ENCODE measurements around the gene WFDC5. TPM values are rescaled to one million over a fixed set of nuclear protein-coding genes. Genes with fewer than 3 reads are reported as not detected.

The WFDC5 gene
- total RNA-seq, 1 experiment from 2014 or later, result not detected

DNA sequence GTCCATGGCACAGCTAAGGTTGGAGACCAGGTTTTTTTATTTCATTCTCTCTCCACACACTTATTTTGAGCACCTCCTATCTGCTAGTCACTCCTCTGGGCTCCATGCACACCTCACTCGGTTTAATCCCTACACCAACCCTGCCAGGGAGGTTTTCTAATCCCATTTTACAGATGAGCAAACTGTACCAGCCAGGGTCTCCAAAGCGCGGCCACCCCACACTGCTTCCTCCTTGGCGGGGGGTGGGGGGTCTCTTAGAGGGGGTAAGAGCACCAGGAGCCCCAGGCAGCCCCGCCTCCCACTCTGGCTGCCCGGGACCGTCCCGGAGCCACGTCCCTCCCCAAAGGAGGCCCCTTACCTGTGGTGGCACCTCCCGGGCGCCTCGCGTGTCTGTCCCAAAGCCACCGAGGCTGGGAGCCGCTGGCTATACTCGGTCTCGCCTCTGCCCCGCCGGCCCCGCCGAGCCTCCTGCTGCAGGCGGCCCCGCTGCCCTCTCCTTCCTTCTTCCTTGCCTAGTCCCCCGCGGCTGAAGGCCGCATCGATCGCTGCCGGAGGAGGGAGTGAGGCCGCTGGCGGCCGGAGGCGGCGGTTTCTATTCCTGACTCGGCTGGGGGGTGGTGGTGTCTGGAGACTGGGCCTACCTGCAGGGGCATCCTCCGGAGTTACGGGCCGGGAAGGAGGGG is 14.3 kb downstream of the WFDC5 start, which contains the start of gene KCNS1:
TSS of gene KCNS1 (minus strand) at position 565 of the 683 bp plus-strand sequence. CDS start 1,891 bp downstream, outside the sequence.
- H3K9ac ChIP-seq (ENCODE audit: low read length), result no peak within 1 kb of the TSS
- no peak for DNase-seq

GRCh38 chr20:45098103-45098773 is 16.7 kb downstream of the WFDC5 start:
- DNase-seq, result no peak
- no peak overlapping the region for H3K4me3 ChIP-seq (ENCODE audit: low read length)

More for the DNA sequence above, 14.3 kb downstream of the WFDC5 start, which contains the start of gene KCNS1:
- Histone ChIP-seq H4K20me1 (ENCODE audit: insufficient read depth, low read depth, low read length) (no peaks in the 10 kb centered on the region), H3K4me1 (ENCODE audit: low read length) (no peaks in the 10 kb centered on the region), H3K9me2 (replicated peaks; ENCODE audit: insufficient read depth, low read length) (no peaks in the 10 kb centered on the region), H2AFZ (ENCODE audit: low read length) (no peak within 1 kb of the TSS), H3K4me3 (ENCODE audit: low read length) (no peak within 1 kb of the TSS), H3K4me2 (ENCODE audit: low read depth, low read length, poor library complexity, severe bottlenecking) (no peak within 1 kb of the TSS), H3K9me3 (ENCODE audit: low read length) (no peaks in the 10 kb centered on the region), H3K27me3 (ENCODE audit: low read length) (no peaks in the 10 kb centered on the region), H3K27ac (ENCODE audit: low read length) (no peak within 1 kb of the TSS), H3K79me2 (ENCODE audit: low read length) (no peaks in the 10 kb centered on the region), H3K36me3 (ENCODE audit: insufficient read depth, low read length) (no peaks in the 10 kb centered on the region)

GRCh38 chr20:45097485-45098102 is 17.4 kb downstream of the WFDC5 start:
- H3K4me2 ChIP-seq (ENCODE audit: low read depth, low read length, poor library complexity, severe bottlenecking), result no peak overlapping the region

More at GRCh38 chr20:45098103-45098773, 16.7 kb downstream of the WFDC5 start:
- Histone ChIP-seq H3K9me2 (replicated peaks; ENCODE audit: insufficient read depth, low read length) (no peaks in the 10 kb centered on the region), H3K9me3 (ENCODE audit: low read length) (no peaks in the 10 kb centered on the region), H4K20me1 (ENCODE audit: insufficient read depth, low read depth, low read length) (no peaks in the 10 kb centered on the region), H3K36me3 (ENCODE audit: insufficient read depth, low read length) (no peaks in the 10 kb centered on the region), H3K9ac (ENCODE audit: low read length) (no peak overlapping the region), H3K79me2 (ENCODE audit: low read length) (no peaks in the 10 kb centered on the region), H2AFZ (ENCODE audit: low read length) (no peak overlapping the region), H3K27ac (ENCODE audit: low read length) (no peak overlapping the region), H3K4me1 (ENCODE audit: low read length) (peaks cover 4% of the 10 kb centered on the region; the same call in 1 of the 2 replicates), H3K27me3 (ENCODE audit: low read length) (no peaks in the 10 kb centered on the region), H3K4me2 (ENCODE audit: low read depth, low read length, poor library complexity, severe bottlenecking) (no peak overlapping the region)

DNA sequence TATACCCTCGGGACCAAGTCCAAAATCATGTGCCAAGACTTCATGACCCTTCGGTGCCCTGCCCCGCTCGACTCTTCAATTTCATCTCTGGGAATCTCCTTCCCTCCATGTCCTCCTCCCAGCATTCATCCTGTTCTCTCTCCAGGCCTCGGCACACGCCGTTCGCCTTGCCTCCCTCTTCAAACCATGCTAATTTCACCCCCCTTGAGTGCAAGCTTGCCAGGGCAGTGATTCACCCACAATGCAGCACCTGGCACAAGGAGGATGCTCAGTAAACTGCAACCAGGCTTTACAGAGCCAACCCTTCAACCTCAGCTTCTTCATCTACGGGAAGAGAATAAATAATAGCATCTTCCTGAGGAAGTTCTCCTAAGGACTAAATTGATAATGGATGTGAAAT is 18.2 kb downstream of the WFDC5 start:
- Histone ChIP-seq H2AFZ (ENCODE audit: low read length) (no peak overlapping the region), H3K9me3 (ENCODE audit: low read length) (no peaks in the 10 kb centered on the region), H3K36me3 (ENCODE audit: insufficient read depth, low read length) (no peaks in the 10 kb centered on the region), H3K9me2 (replicated peaks; ENCODE audit: insufficient read depth, low read length) (no peaks in the 10 kb centered on the region), H3K27me3 (ENCODE audit: low read length) (no peaks in the 10 kb centered on the region), H4K20me1 (ENCODE audit: insufficient read depth, low read depth, low read length) (no peaks in the 10 kb centered on the region), H3K4me2 (ENCODE audit: low read depth, low read length, poor library complexity, severe bottlenecking) (no peak overlapping the region), H3K4me3 (ENCODE audit: low read length) (no peak overlapping the region), H3K27ac (ENCODE audit: low read length) (no peak overlapping the region), H3K4me1 (ENCODE audit: low read length) (peaks cover 4% of the 10 kb centered on the region; the same call in 1 of the 2 replicates), H3K79me2 (ENCODE audit: low read length) (no peaks in the 10 kb centered on the region), H3K9ac (ENCODE audit: low read length) (no peak overlapping the region)
- DNase-seq, result no peak

More at GRCh38 chr20:45097485-45098102, 17.4 kb downstream of the WFDC5 start:
- Histone ChIP-seq H3K79me2 (ENCODE audit: low read length) (no peaks in the 10 kb centered on the region), H3K9me3 (ENCODE audit: low read length) (no peaks in the 10 kb centered on the region), H3K4me1 (ENCODE audit: low read length) (peaks cover 4% of the 10 kb centered on the region; the same call in 1 of the 2 replicates), H3K9me2 (replicated peaks; ENCODE audit: insufficient read depth, low read length) (no peaks in the 10 kb centered on the region), H2AFZ (ENCODE audit: low read length) (no peak overlapping the region), H3K36me3 (ENCODE audit: insufficient read depth, low read length) (no peaks in the 10 kb centered on the region), H3K27ac (ENCODE audit: low read length) (no peak overlapping the region), H3K4me3 (ENCODE audit: low read length) (no peak overlapping the region), H4K20me1 (ENCODE audit: insufficient read depth, low read depth, low read length) (no peaks in the 10 kb centered on the region), H3K9ac (ENCODE audit: low read length) (no peak overlapping the region), H3K27me3 (ENCODE audit: low read length) (no peaks in the 10 kb centered on the region)
- no peak for DNase-seq

DNA sequence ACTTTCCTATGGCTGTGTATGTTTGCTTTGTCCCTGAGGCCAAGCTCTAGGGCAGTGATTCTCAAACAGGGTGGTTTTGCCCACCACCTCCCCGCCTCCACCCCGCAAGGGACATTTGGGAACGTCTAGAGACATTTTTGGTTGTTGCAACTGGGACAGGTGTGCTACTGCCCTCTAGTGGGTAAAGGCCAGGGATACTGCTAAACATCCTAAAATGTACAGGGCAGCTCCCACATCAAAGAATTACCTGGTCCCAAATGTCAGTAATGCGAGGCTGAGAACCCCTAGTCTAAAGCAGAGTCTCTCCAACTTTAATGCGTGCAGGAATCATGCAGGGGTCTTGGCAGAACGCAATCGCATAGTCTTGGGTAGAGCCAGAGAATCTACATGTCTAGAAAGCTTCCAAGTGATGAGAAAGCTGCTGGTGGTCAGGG is 19.2 kb downstream of the WFDC5 start:
- no peaks in the 10 kb centered on the region for H3K27me3 ChIP-seq (ENCODE audit: low read length)
- no peak overlapping the region for H3K27ac ChIP-seq (ENCODE audit: low read length)
- H3K4me1 ChIP-seq (ENCODE audit: low read length), result peaks cover 4% of the 10 kb centered on the region; the same call in 1 of the 2 replicates
- H3K4me2 ChIP-seq (ENCODE audit: low read depth, low read length, poor library complexity, severe bottlenecking), result no peak overlapping the region
- H3K9ac ChIP-seq (ENCODE audit: low read length), result no peak overlapping the region
- peak; percentile 86 for DNase-seq
- H3K79me2 ChIP-seq (ENCODE audit: low read length), result no peaks in the 10 kb centered on the region
- H3K9me3 ChIP-seq (ENCODE audit: low read length), result no peaks in the 10 kb centered on the region
- no peaks in the 10 kb centered on the region for H3K9me2 ChIP-seq (replicated peaks; ENCODE audit: insufficient read depth, low read length)
- no peak overlapping the region for H2AFZ ChIP-seq (ENCODE audit: low read length)
- H4K20me1 ChIP-seq (ENCODE audit: insufficient read depth, low read depth, low read length), result no peaks in the 10 kb centered on the region
- H3K4me3 ChIP-seq (ENCODE audit: low read length), result no peak overlapping the region
- peaks cover under 1% of the 10 kb centered on the region; the same call in 1 of the 2 replicates for H3K36me3 ChIP-seq (ENCODE audit: insufficient read depth, low read length)

DNA sequence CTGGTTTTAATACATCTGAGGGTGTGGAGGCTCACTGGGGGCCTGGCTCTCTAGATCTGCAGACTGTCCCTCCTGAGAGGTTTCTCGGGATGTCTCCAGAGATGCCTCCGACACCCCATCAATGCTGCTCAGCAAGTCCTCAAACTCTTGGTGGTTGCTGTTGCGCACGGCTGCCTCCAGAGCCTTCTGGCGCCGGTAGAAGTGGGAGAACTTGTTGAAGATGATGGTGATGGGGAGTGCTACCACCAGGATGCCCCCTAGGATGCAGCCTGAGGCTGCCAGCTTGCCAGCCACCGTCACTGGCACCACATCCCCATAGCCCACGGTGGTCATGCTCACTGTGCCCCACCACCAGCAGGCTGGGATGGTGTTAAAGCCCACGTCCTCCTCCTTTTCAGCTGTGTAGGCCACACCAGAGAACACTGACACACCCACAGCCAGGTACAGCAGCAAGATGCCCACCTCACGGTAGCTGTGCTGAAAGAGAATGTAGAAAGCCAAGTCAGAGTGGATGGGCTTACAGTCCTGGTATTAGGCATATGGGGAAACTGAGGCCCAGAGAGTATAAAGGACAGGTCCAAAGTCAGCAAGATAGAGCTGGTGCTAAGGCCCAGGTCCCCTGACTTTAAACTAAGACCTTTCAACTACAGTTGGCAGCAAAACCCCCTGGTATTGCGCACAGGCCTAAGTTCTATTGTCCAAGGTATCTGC is 20.0 kb downstream of the WFDC5 start:
- H4K20me1 ChIP-seq (ENCODE audit: insufficient read depth, low read depth, low read length), result no peaks in the 10 kb centered on the region
- H3K9me2 ChIP-seq (replicated peaks; ENCODE audit: insufficient read depth, low read length), result no peaks in the 10 kb centered on the region
- H3K9ac ChIP-seq (ENCODE audit: low read length), result no peak overlapping the region
- H3K9me3 ChIP-seq (ENCODE audit: low read length), result no peaks in the 10 kb centered on the region
- no peak overlapping the region for H3K4me3 ChIP-seq (ENCODE audit: low read length)
- peaks cover 4% of the 10 kb centered on the region; the same call in 1 of the 2 replicates for H3K4me1 ChIP-seq (ENCODE audit: low read length)
- DNase-seq, result no peak
- H3K79me2 ChIP-seq (ENCODE audit: low read length), result no peaks in the 10 kb centered on the region
- peaks cover 9% of the 10 kb centered on the region; the same call in 1 of the 2 replicates for H3K36me3 ChIP-seq (ENCODE audit: insufficient read depth, low read length)
- no peak overlapping the region for H3K27ac ChIP-seq (ENCODE audit: low read length)
- H3K4me2 ChIP-seq (ENCODE audit: low read depth, low read length, poor library complexity, severe bottlenecking), result no peak overlapping the region
- no peak overlapping the region for H2AFZ ChIP-seq (ENCODE audit: low read length)
- no peaks in the 10 kb centered on the region for H3K27me3 ChIP-seq (ENCODE audit: low read length)

- DNase-seq, result no peak
- H3K27ac ChIP-seq (ENCODE audit: low read length), result no peak overlapping the region
- no peak overlapping the region for H3K9ac ChIP-seq (ENCODE audit: low read length)
- peaks cover 4% of the 10 kb centered on the region; the same call in 1 of the 2 replicates for H3K4me1 ChIP-seq (ENCODE audit: low read length)
- no peaks in the 10 kb centered on the region for H4K20me1 ChIP-seq (ENCODE audit: insufficient read depth, low read depth, low read length)
- no peak overlapping the region for H3K4me3 ChIP-seq (ENCODE audit: low read length)
- H3K36me3 ChIP-seq (ENCODE audit: insufficient read depth, low read length), result peaks cover 16% of the 10 kb centered on the region; the same call in 1 of the 2 replicates
- no peak overlapping the region for H3K4me2 ChIP-seq (ENCODE audit: low read depth, low read length, poor library complexity, severe bottlenecking)
- H3K27me3 ChIP-seq (ENCODE audit: low read length), result no peaks in the 10 kb centered on the region
- no peaks in the 10 kb centered on the region for H3K9me3 ChIP-seq (ENCODE audit: low read length)
- no peak overlapping the region for H2AFZ ChIP-seq (ENCODE audit: low read length)
- H3K79me2 ChIP-seq (ENCODE audit: low read length), result no peaks in the 10 kb centered on the region
- H3K9me2 ChIP-seq (replicated peaks; ENCODE audit: insufficient read depth, low read length), result no peaks in the 10 kb centered on the region
Measured at GRCh38 chr20:45094201-45094600, 20.8 kb downstream of the WFDC5 start.
